Sigmoid colon (tissue), 7 donors: ENCODE results near the gene SRGAP2C. TPM values are rescaled to one million over a fixed set of nuclear protein-coding genes. Genes with fewer than 3 reads are reported as not detected.
"Not testable (repeated sequence)": the region's sequence is repeated elsewhere in the genome, so short reads cannot be mapped to it uniquely, and the experiment has no call there.

ENCODE experiments used
- DNase-seq: peaks from one replicate; pipeline ENCODE4 v3.0.0-alpha.2; 2019
- H3K27ac ChIP-seq, 4 donors: fragments of 200-600 bp; sonication (generic); one replicate each; pipeline ENCODE4 v1.5.1; 2016 to 2019; ENCODE audit warnings: mild to moderate bottlenecking in 1 of 4
- H3K27me3 ChIP-seq, 3 donors: fragments of 200-600 bp; sonication (generic); one replicate each; pipeline ENCODE4 v1.5.1; 2019; ENCODE audit warnings: mild to moderate bottlenecking in 1 of 3
- H3K36me3 ChIP-seq, 4 donors: fragments of 200-600 bp; sonication (generic); one replicate each; pipeline ENCODE4 v1.5.1; 2016 to 2019
- H3K4me1 ChIP-seq, 4 donors: fragments of 200-600 bp; sonication (generic); one replicate each; pipeline ENCODE4 v1.5.1; 2017 to 2019
- H3K4me3 ChIP-seq, 4 donors: fragments of 200-600 bp; sonication (generic); one replicate each; pipeline ENCODE4 v1.5.1; 2017 to 2019; ENCODE audit warnings: mild to moderate bottlenecking in 2 of 4, moderate library complexity in 1 of 4
- H3K9me3 ChIP-seq, 4 donors: fragments of 200-600 bp in 3 of 4; sonication (generic) in 3 of 4; one replicate each; pipeline versions ENCODE4 v1.5.1 to v1.6.1; 2013 to 2019
- WGBS, 2 donors: extraction: QIAGEN DNeasy Blood & Tissue Kit; methylation state at CpG; one replicate each; pipeline ENCODE4 v1.1.7; 2013; 5-methylcytosine and 5-hydroxymethylcytosine counted together
- intact Hi-C: fragments of 100-400 bp; cut with DNase I; formaldehyde crosslinking; loops from one replicate; pipeline ENCODE4 v1.15.1; 2023
- polyA plus RNA-seq, 3 donors: library from polyadenylated mRNA; stranded (reverse); fragments of 200-250 nt; gene quantifications; one replicate each; pipeline ENCODE4 v1.2.3, GENCODE V29; 2013
- total RNA-seq, 4 donors: library from RNA; depleted of rRNA; stranded (reverse); fragments of >200 nt; gene quantifications; one replicate each; pipeline ENCODE4 v1.1.0, GENCODE V29; 2016
- donor health status: healthy with polysubstance abuse.
- donor health status: Bipolar disorder and iron deficiency.
- donor health status: healthy.

Gene SRGAP2C
- total and polyA plus RNA-seq, 7 donors, result 0.92 to 26.0 (median 20.9) TPM

GRCh38 chr1:121257632-121258031 lies 72.9 kb downstream of the SRGAP2C start:
- H3K4me3 ChIP-seq, H3K4me1 ChIP-seq, H3K9me3 ChIP-seq, H3K27ac ChIP-seq, H3K27me3 ChIP-seq, H3K36me3 ChIP-seq, intact Hi-C loops, DNase-seq: not testable (repeated sequence)
- no CpG with 5 or more reads among the region's 2 CpGs for WGBS, 2 donors

- 76 to 95% methylated on average over 2 of the region's 2 CpGs for WGBS, 2 donors
- H3K36me3 ChIP-seq, H3K27me3 ChIP-seq, H3K27ac ChIP-seq, H3K4me3 ChIP-seq, intact Hi-C loops, H3K4me1 ChIP-seq, DNase-seq, H3K9me3 ChIP-seq: not testable (repeated sequence)
Observed at GRCh38 chr1:121258134-121258533, 73.4 kb downstream of the SRGAP2C start.

GRCh38 chr1:121260205-121260604 lies 75.4 kb downstream of the SRGAP2C start:
- H3K4me3 ChIP-seq, H3K4me1 ChIP-seq, intact Hi-C loops, DNase-seq, H3K27me3 ChIP-seq, H3K9me3 ChIP-seq, H3K27ac ChIP-seq, H3K36me3 ChIP-seq: not testable (repeated sequence)
- 61 to 89% methylated on average over 2 of the region's 2 CpGs for whole genome bisulfite sequencing, 2 donors

- WGBS, 2 donors, result 80 to 91% methylated on average over 1 of the region's 2 CpGs
- DNase-seq, H3K27me3 ChIP-seq, H3K36me3 ChIP-seq, intact Hi-C loops, H3K4me1 ChIP-seq, H3K9me3 ChIP-seq, H3K27ac ChIP-seq, H3K4me3 ChIP-seq: not testable (repeated sequence)
Observed at GRCh38 chr1:121262163-121262562, 77.4 kb downstream of the SRGAP2C start.

GRCh38 chr1:121263789-121264244 lies 79.0 kb downstream of the SRGAP2C start:
- H3K9me3 ChIP-seq, DNase-seq, intact Hi-C loops, H3K4me1 ChIP-seq, H3K27ac ChIP-seq, H3K27me3 ChIP-seq, H3K36me3 ChIP-seq, H3K4me3 ChIP-seq: not testable (repeated sequence)
- no CpG with 5 or more reads among the region's 1 CpG for WGBS, 2 donors

- H3K9me3 ChIP-seq, H3K4me3 ChIP-seq, H3K27ac ChIP-seq, H3K4me1 ChIP-seq, H3K27me3 ChIP-seq, intact Hi-C loops, DNase-seq, H3K36me3 ChIP-seq: not testable (repeated sequence)
- WGBS, 2 donors, result 75 to 94% methylated on average over 3 of the region's 4 CpGs
Observed at GRCh38 chr1:121267072-121267471, 82.3 kb downstream of the SRGAP2C start.

GRCh38 chr1:121269309-121269708 lies 84.5 kb downstream of the SRGAP2C start:
- H3K9me3 ChIP-seq, H3K36me3 ChIP-seq, H3K4me3 ChIP-seq, H3K27ac ChIP-seq, H3K27me3 ChIP-seq, intact Hi-C loops, H3K4me1 ChIP-seq, DNase-seq: not testable (repeated sequence)
- WGBS, 2 donors, result no CpG with 5 or more reads among the region's 1 CpG

- H3K4me1 ChIP-seq, H3K36me3 ChIP-seq, H3K9me3 ChIP-seq, intact Hi-C loops, H3K4me3 ChIP-seq, DNase-seq, H3K27me3 ChIP-seq, H3K27ac ChIP-seq: not testable (repeated sequence)
- WGBS, 2 donors, result no CpG with 5 or more reads among the region's 3 CpGs
Observed at GRCh38 chr1:121269973-121270372, 85.2 kb downstream of the SRGAP2C start.

- WGBS, 2 donors, result 70 to 92% methylated on average over 2 of the region's 4 CpGs
- H3K27me3 ChIP-seq, H3K9me3 ChIP-seq, H3K4me1 ChIP-seq, H3K27ac ChIP-seq, H3K36me3 ChIP-seq, H3K4me3 ChIP-seq, intact Hi-C loops, DNase-seq: not testable (repeated sequence)
Observed at GRCh38 chr1:121271143-121271715, 86.5 kb downstream of the SRGAP2C start.

GRCh38 chr1:121275435-121275834 lies 90.7 kb downstream of the SRGAP2C start:
- H3K36me3 ChIP-seq, H3K9me3 ChIP-seq, intact Hi-C loops, H3K27ac ChIP-seq, H3K4me1 ChIP-seq, H3K27me3 ChIP-seq, DNase-seq, H3K4me3 ChIP-seq: not testable (repeated sequence)
- WGBS, 2 donors, result 82 to 86% methylated on average over 2 of the region's 2 CpGs

- WGBS, 2 donors, result 80 to 100% methylated on average over 1 of the region's 3 CpGs
Observed at GRCh38 chr1:121278202-121278601, 93.4 kb downstream of the SRGAP2C start.

GRCh38 chr1:121278777-121279547 lies 94.2 kb downstream of the SRGAP2C start:
- H3K36me3 ChIP-seq, DNase-seq, intact Hi-C loops, H3K27ac ChIP-seq, H3K4me1 ChIP-seq, H3K27me3 ChIP-seq, H3K9me3 ChIP-seq, H3K4me3 ChIP-seq: not testable (repeated sequence)
- 89 to 100% methylated on average over 3 of the region's 4 CpGs for WGBS, 2 donors

More at GRCh38 chr1:121278202-121278601, 93.4 kb downstream of the SRGAP2C start:
- H3K27ac ChIP-seq, DNase-seq, H3K9me3 ChIP-seq, H3K36me3 ChIP-seq, H3K4me1 ChIP-seq, H3K27me3 ChIP-seq, H3K4me3 ChIP-seq, intact Hi-C loops: not testable (repeated sequence)

- H3K36me3 ChIP-seq, intact Hi-C loops: not testable (repeated sequence)
Observed at GRCh38 chr1:121279548-121279898, 94.7 kb downstream of the SRGAP2C start.

More at GRCh38 chr1:121279548-121279898, 94.7 kb downstream of the SRGAP2C start:
- not testable (repeated sequence) for H3K9me3 ChIP-seq, H3K27ac ChIP-seq, H3K4me3 ChIP-seq, DNase-seq, H3K4me1 ChIP-seq, H3K27me3 ChIP-seq
- 71 to 80% methylated on average over 1 of the region's 4 CpGs for WGBS, 2 donors
